GM12891 (cell line): ENCODE measurements around the gene PPOX.

Experiments used
- POLR2A ChIP-seq: IDR thresholded peaks from 2 replicates; pipeline ENCODE4 v1.6.1; 2011; ENCODE audit warnings: low read depth, low read length, control low read depth
- POLR2AphosphoS5 ChIP-seq: IDR thresholded peaks from 2 replicates; pipeline ENCODE4 v1.6.1; 2011; ENCODE audit warnings: low read depth, low read length, control low read depth
- SPI1 ChIP-seq: IDR thresholded peaks from 2 replicates; pipeline ENCODE4 v1.6.1; 2011; ENCODE audit warnings: low read depth, low read length, control low read depth
- TAF1 ChIP-seq: IDR thresholded peaks from 2 replicates; pipeline ENCODE4 v1.6.1; 2011; ENCODE audit warnings: low read depth, low read length, control low read depth

DNA sequence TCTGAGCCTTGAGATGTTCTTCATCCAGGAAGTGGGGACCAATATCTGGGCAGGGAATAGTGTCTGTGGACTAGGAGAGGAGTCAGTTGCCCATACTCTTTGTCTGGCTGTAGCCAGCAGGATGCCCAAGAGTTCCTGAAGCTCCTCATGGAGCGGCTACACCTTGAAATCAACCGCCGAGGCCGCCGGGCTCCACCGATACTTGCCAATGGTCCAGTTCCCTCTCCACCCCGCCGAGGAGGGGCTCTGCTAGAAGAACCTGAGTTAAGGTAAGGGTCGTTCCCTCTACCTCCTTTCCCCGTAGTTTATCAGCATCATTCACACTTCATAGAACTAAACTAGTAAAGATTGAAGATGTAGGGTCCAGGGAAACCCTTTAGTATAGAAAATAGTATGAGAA lies 3.4 kb upstream of the PPOX start:
- no peak for TF ChIP-seq POLR2AphosphoS5
- no peak for TF ChIP-seq POLR2A
- no peak for TF ChIP-seq SPI1
- TF ChIP-seq TAF1: no peak
